Epithelial cell of esophagus (primary cell): ENCODE measurements around the gene UBIAD1.
A peak's percentile ranks its signal among the peaks of the same experiment; 100 is the strongest.

ENCODE experiments used
- DNase-seq: peaks from one replicate; pipeline ENCODE4 v3.0.0; 2010; ENCODE audit warnings: low read depth
- H3K4me3 ChIP-seq: 2 replicates; pipeline ENCODE4 v1.5.1; 2011; ENCODE audit warnings: mild to moderate bottlenecking, low read length, control low read depth
- TF ChIP-seq, protein P1 (sequence below): IDR thresholded peaks from 2 replicates; pipeline ENCODE4 v1.5.1; 2011; ENCODE audit warnings: low read depth, mild to moderate bottlenecking, low read length, control low read depth, inconsistent platforms; ENCODE audit not compliant: insufficient read depth; ENCODE audit errors: missing control alignments

UBIAD1 gene

DNA sequence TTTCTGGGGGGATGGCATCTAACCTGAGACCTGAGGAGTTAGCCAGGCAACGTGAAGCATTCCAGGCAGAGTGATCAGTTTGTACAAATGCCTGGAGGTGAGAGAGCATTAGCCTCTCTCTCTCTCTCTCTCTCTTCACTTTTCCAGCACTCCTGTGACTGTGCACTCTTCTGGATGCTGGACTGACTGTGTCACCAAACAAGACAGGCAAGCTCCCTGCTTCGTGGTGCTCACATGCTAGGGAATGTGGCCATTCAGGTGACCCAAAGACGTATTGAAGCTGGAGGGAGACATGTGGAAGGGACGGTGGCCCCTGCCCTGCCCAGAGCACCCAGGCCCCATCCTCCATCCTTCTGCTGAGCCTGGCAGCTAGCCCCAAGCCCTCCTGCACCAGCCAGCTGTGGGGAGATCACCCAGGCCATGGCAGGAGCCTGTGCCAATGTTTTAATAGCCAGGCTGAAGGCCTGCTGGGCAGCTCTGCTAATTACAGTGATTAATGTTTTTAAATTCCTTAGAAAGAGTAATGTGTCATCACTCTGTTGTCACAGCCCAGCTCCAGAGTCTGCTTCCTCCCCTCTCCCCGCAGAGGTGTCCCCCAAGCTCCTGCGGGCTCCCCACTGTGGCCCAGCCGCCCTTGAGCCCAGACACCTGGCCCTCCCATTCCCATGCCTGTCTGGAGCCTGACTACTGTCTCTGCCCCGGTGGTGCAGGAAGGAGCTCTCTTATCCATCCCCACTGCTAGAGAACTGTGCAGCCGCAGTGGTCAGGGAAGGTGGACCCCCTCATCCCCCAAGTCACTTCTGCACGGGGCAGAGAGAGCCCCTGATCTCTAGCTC lies 48.9 kb downstream of the UBIAD1 start:
- no peak overlapping the region for H3K4me3 ChIP-seq
- DNase-seq = peak; percentile 80
- TF ChIP-seq, protein P1, sequence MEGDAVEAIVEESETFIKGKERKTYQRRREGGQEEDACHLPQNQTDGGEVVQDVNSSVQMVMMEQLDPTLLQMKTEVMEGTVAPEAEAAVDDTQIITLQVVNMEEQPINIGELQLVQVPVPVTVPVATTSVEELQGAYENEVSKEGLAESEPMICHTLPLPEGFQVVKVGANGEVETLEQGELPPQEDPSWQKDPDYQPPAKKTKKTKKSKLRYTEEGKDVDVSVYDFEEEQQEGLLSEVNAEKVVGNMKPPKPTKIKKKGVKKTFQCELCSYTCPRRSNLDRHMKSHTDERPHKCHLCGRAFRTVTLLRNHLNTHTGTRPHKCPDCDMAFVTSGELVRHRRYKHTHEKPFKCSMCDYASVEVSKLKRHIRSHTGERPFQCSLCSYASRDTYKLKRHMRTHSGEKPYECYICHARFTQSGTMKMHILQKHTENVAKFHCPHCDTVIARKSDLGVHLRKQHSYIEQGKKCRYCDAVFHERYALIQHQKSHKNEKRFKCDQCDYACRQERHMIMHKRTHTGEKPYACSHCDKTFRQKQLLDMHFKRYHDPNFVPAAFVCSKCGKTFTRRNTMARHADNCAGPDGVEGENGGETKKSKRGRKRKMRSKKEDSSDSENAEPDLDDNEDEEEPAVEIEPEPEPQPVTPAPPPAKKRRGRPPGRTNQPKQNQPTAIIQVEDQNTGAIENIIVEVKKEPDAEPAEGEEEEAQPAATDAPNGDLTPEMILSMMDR = no peak

- TF ChIP-seq, protein P1 = no peak
- H3K4me3 ChIP-seq = no peak overlapping the region
- no peak for DNase-seq
Observed at GRCh38 chr1:11324567-11325165, 51.7 kb downstream of the UBIAD1 start.

GRCh38 chr1:11326070-11326469 lies 53.1 kb downstream of the UBIAD1 start:
- no peak for DNase-seq
- no peak overlapping the region for H3K4me3 ChIP-seq
- TF ChIP-seq, protein P1 = no peak

- DNase-seq = no peak
- no peak overlapping the region for H3K4me3 ChIP-seq
- TF ChIP-seq, protein P1 = no peak
Observed at GRCh38 chr1:11328444-11328843, 55.4 kb downstream of the UBIAD1 start.

DNA sequence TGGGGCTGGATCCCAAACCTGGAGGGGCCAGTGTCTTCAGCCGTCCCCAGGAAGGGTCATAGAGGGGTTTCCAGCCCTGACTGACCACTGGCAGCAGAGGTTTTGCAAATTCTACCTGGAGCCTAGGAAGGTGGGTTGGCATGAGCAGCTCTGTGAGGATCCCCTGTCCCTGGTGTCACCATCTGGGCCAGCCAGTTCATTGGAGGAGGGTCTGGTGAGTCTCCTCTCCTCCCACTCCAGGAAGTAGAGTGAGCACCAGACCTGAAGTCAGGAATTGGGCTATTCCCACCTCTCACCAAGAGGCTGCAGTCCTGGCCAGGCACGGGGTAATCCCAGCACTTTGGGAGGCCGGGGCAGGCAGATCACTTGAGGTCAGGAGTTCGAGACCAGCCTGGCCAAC lies 57.4 kb downstream of the UBIAD1 start:
- TF ChIP-seq, protein P1 = no peak
- no peak for DNase-seq
- H3K4me3 ChIP-seq = no peak overlapping the region

GRCh38 chr1:11331036-11331944 lies 58.3 kb downstream of the UBIAD1 start:
- no peak overlapping the region for H3K4me3 ChIP-seq
- TF ChIP-seq, protein P1 = no peak
- DNase-seq = peak; percentile 74
